Left hindlimb (tissue), 1 donor: Measurements from ENCODE around the gene RNASET2.
A peak's percentile ranks its signal among the peaks of the same experiment; 100 is the strongest.
"Not testable (repeated sequence)": the region's sequence is repeated elsewhere in the genome, so short reads cannot be mapped to it uniquely, and the experiment has no call there.

ENCODE experiments used
- DNase-seq: peaks from one replicate; pipeline ENCODE4 v3.0.0-alpha.2; 2018

RNASET2 gene

GRCh38 chr6:166926748-166927147 lies 29.6 kb downstream of the RNASET2 start:
- DNase-seq, result no peak

- no peak for DNase-seq
These were observed 31.0 kb downstream of the RNASET2 start for GRCh38 chr6:166925141-166925996.

- DNase-seq, result no peak
These were observed 31.8 kb downstream of the RNASET2 start for GRCh38 chr6:166924531-166924930.

DNA sequence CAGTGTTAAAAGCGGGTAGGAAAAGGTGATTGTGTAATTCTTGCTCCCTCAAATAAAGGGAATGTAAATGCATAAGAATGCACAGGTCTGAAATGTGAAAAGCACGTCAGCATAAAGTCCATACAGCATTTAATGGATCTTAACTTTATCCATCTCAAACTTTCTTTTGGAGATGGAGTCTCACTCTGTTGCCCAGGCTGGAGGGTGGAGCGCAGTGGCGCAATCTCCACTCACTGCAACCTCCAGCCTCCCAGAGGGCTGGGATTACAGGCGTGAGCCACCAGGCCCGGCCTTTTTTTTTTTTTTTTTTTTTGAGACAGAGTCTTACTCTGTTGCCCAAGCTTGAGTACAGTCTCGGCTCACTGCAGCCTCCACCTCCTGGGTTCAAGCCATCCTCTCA lies 33.4 kb downstream of the RNASET2 start:
- no peak for DNase-seq

- no peak for DNase-seq
These were observed 34.8 kb downstream of the RNASET2 start for GRCh38 chr6:166921570-166921969.

GRCh38 chr6:166916824-166917223 lies 39.5 kb downstream of the RNASET2 start:
- no peak for DNase-seq

DNA sequence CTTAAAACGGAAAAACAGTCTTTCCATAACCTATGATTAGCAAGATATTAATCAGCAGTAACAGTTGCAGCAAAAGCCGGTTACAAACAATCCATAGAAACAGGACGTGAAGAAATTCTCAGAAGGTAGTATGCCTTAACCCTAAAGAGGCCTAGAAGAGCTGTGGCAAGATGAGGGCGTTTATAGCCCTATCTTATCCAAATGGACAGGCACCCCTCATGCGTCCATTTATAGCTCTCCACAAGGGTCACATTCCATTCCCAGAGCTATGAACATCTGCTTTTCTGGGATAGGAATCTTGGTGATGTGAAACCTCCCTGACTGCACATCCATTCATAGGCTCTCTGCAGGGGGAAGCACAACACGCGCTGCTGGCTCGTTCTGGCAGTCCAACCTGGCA lies 40.9 kb downstream of the RNASET2 start:
- DNase-seq, result not testable (repeated sequence)

GRCh38 chr6:166914952-166915351 lies 41.4 kb downstream of the RNASET2 start:
- not testable (repeated sequence) for DNase-seq

- DNase-seq, result no peak
These were observed 45.1 kb downstream of the RNASET2 start for GRCh38 chr6:166911248-166911677.

- no peak for DNase-seq
These were observed 45.7 kb downstream of the RNASET2 start for GRCh38 chr6:166910601-166911000.

DNA sequence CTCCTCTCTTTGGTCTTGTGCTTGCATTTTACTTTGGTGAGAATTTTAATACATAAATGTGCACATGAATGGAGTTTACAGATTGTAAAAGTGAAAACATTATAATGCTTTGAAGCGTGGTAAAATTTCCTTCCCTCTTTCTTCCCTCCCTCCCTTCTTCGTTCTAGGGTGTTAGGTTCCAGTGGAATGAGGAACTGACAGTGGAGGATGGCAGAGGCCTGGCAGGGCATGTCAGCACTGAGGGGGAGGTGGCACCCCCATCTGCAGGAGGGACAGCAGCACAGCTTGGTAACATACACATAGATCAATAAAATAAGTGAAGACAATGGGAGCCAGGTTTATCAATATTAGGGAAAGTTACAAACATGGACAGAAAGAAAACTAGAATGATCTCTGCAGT lies 47.5 kb downstream of the RNASET2 start:
- no peak for DNase-seq

- DNase-seq, result no peak
These were observed 48.2 kb downstream of the RNASET2 start for GRCh38 chr6:166907871-166908806.

DNA sequence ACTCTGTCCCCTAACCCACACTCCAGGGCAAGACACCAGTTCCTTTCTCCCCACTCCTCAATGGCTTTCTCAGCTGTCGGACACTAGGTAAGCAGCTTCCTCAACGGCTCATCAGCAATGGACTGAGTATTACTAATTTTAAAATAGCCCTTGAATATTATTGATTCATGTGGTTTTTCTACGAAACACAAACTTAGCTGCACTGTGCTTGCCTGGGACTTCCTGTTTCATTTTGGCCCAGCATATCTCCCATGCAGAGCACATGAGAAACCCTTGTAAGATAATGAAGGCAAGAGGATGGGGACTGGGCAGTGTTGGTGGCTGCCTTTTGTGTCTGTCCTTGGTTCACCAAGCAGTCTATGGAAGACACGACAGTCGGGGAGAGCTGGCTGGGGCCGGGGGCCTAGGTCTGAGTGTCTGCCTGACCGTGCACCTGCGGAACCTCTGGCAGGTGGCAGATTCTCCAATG lies 48.9 kb downstream of the RNASET2 start:
- no peak for DNase-seq

DNA sequence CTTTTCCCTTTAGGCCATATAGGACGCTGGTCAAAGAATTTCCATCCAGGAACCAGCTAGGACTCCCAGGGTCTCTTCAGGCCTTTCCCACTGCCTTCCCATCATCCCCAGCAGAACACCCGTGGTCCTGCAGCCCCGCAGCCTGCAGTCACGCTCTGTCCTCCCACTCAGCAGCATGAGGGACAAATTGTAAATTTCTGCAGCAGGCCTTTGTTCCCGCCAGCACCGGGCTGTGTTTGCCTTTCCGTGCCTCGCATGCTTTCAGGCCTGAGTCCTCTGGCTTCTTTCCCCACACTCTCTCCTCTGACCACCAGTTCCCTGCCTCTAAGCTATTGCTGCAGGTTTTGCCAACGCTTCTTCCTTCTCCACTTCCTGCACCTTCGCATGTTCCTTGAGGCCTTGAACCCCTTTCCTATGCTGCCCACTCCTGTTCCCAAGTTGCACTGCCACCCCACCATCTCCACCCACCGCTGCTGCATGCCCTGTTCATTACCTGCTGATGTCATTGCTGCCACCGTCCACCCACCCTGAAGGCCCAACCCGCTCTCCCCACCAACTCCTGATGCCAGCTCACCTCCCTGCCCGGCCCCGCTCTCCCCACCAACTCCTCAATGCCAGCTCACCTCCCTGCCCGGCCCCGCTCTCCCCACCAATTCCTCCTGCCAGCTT lies 49.8 kb downstream of the RNASET2 start:
- peak; percentile 55 for DNase-seq

DNA sequence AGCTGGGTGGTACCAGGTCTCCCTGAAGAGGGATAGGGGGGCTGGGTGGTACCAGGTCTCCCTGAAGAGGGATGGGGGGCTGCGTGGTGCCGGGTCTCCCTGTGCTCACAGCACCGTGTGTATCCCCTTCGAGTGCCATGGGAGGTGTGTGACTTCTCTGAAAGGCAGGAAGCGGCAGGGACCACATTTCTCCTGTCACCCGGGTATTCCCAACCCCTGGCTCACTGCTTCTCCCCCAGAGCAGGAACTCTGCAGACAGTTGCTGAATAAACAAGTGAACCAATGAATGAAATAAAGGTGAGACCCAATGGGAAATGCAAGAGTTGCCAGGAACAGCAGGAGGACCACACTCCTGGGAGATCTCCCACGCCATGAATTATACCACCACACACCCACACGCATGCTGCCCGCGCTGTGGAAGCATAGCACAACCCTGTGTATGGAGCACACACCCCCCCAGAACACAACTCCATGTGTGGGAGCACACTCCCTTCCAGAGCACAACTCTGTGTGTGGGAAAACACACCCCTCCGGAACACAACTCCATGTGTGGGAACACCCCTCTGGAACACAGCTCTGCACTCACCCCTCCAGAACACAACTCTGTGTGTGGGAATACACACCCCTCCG lies 50.7 kb downstream of the RNASET2 start:
- DNase-seq, result no peak

- DNase-seq, result no peak
These were observed 51.3 kb downstream of the RNASET2 start for GRCh38 chr6:166905013-166905412.

DNA sequence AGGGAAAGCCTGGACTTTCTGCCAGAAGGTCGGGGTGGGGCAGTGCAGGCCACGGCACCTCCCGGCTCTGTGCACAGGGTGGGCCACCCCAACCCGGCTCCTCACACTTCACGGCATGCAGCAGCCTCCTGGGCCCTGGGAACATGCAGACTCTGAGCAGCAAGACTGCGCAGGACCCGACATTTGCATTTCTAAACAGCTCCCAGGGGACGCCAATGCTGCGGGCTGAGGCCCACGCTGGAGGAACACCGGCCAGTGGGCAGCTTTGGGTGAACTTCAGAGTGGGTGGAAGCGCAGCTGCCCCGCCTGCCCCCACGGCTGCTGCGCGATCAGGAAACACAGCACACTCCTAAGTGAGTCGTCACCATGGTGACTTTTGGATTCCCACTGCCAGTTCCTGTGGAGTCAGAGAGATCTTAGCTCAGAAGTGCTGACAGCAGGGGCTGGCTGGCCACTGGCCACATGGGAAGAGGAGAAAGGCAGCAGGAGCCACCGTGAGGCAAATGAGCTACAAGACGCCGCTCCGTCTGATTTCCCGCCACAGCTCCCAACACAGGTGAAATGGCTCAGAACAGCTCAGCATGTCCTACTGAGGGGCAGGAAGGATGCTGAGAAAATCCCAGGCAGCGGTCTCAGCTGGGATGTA lies 52.1 kb downstream of the RNASET2 start:
- no peak for DNase-seq

GRCh38 chr6:166903500-166903899 lies 52.9 kb downstream of the RNASET2 start:
- no peak for DNase-seq

- DNase-seq, result no peak
These were observed 53.3 kb downstream of the RNASET2 start for GRCh38 chr6:166903027-166903426.

- no peak for DNase-seq
These were observed 54.1 kb downstream of the RNASET2 start for GRCh38 chr6:166902211-166902755.

DNA sequence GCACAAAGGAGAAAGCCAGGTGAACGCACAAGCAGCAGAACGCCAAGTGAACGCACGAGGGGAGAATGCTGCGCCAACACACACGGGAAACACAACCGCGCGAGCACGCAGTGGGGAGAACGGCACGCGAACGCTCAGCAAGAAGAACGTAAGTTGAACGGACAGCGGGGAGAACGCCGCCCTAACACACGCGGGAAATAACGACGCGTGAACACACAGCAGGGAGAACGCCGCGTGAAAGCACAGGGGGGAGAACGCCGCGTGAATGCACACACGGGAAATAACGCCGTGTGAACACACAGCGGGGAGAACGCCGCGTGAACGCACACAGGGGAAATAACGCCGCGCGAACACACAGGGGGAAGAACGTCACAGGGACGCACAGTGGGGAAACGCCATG lies 54.7 kb downstream of the RNASET2 start:
- no peak for DNase-seq
